Measurements from ENCODE around the gene DEPP1. TPM values are rescaled to one million over a fixed set of nuclear protein-coding genes. Genes with fewer than 3 reads are reported as not detected.

The DEPP1 gene
- polyA plus RNA-seq, 3 donors = not detected

DNA sequence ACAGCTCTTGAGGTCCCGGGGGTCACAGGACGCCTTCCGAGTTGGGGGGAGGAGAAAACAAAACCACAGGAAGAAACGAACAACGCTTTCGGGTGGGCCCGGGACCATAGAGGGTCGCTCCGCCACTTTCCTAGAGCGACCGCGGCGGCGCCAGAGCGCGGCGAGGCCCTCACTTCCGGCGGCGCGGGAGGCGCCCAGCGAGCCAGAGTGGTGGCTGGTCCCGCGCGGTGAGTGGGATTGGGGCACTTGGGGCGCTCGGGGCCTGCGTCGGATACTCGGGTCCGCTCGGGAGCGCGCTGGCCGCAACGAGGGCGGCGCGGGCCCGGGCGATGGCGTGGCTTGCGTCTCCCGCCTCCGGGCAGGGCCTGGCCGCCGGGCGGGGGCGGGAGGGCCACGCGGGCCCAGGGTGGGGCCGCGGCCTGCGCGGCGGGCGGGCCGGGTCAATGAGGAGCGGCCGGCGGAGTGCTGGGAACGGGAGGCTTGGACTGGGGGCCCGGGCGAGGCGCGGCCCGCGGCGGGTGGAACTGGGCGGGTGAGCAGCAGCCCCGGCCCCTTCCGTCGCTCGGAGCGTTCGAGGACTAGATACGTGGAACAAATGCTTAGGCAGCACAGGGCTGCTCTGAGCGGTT, 22.3 kb upstream of the DEPP1 start, which contains the start of gene ZNF22:
TSS of gene ZNF22 (plus strand) at position 172 of the 629 bp plus-strand sequence. CDS start 2,446 bp downstream, outside the sequence.
- peaks cover 3 to 24% of the 10 kb centered on the region in 2 donors for H3K36me3 ChIP-seq (replicated peaks in 1 of 2; ENCODE audit: control insufficient read depth in 1 of 2, insufficient read depth in 2 of 2, low read length in 2 of 2)
- H3K27ac ChIP-seq (ENCODE audit: low read depth in 1 of 2, low read length in 2 of 2) = peak within 1 kb of the TSS; percentile 66 to 81
- H3K4me1 ChIP-seq (ENCODE audit: control insufficient read depth in 1 of 2, insufficient read depth in 2 of 2, low read length in 2 of 2) = peaks cover 21 to 32% of the 10 kb centered on the region in 2 donors
- no peak for TF ChIP-seq CTCF (IDR thresholded peaks at IDR 0.05)
- no peaks in the 10 kb centered on the region for H3K27me3 ChIP-seq (ENCODE audit: control insufficient read depth in 2 of 2, insufficient read depth in 2 of 2, low read length in 2 of 2)
- Mint-ChIP-seq H3K4me1 (peaks cover 45% of the 10 kb centered on the region), H3K4me3 (peak within 1 kb of the TSS; percentile 95 to 97), H3K27ac (peak within 1 kb of the TSS; percentile 80 to 91 (median 90)), H3K36me3 (peaks cover 19 to 21% of the 10 kb centered on the region in 2 donors), H3K27me3 (ENCODE audit: low read depth in 3 of 3) (peaks cover 0 to 6% (median 1%) of the 10 kb centered on the region in 3 donors), H3K9me3 (peaks cover 0 to 5% (median 2%) of the 10 kb centered on the region in 7 donors)
- intact Hi-C loops (cut with micrococcal nuclease) = no loop called here
- peak within 1 kb of the TSS; percentile 78 for H3K9ac ChIP-seq (ENCODE audit: insufficient read depth, low read length, poor library complexity, severe bottlenecking)
- WGBS (ENCODE audit: insufficient coverage) = under 1% methylated on average over 78 of the region's 79 CpGs
- H2AFZ ChIP-seq (ENCODE audit: insufficient read depth, low read depth, low read length, poor library complexity, severe bottlenecking) = peak within 1 kb of the TSS; percentile 95
- peaks cover 11% of the 10 kb centered on the region for H4K20me1 ChIP-seq (ENCODE audit: insufficient read depth, low read length)
- peak within 1 kb of the TSS; percentile 92 for H3K4me2 ChIP-seq (replicated peaks; ENCODE audit: extremely low read depth, low read length, poor library complexity, severe bottlenecking)
- no peaks in the 10 kb centered on the region for H3K9me3 ChIP-seq (replicated peaks in 1 of 2; ENCODE audit: control insufficient read depth in 1 of 2, insufficient read depth in 1 of 2, low read length in 2 of 2)
- peak; percentile 39 to 56 (median 49) for DNase-seq
- peaks cover 39% of the 10 kb centered on the region for H3K79me2 ChIP-seq (ENCODE audit: insufficient read depth, low read length)
- peak within 1 kb of the TSS; percentile 67 to 96 (median 83) for H3K4me3 ChIP-seq (replicated peaks in 1 of 3; ENCODE audit: low read depth in 2 of 3, low read length in 3 of 3)

DNA sequence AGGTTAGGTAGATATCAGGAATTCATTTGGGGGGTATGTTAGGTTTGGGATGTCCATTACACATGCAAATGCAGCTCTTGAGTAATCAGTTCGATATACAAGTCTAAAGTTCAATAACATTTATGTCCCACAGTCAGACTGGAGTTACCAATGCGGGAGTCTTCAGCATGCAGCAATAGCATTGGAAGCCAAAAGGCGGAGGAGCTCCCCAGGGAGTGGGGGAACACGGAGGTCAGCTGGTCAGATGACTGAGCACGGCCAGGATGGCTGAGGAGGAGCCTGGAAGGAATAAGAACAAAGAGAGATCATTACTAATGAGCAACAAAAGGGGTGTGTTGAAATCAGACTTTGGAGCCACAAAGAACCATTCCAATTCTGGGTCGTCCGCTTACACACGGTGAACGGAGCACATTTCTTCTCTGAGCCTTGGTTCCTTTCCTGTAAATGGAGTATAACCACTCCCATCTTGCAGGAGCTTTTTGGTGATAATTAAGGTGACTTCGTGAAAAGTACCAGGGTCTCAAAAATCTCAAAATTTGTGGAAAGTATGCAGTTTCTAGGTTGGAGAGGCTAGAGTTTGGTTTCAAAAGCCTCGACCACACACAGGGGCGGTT, 21.6 kb upstream of the DEPP1 start:
- H3K4me1 Mint-ChIP-seq = peaks cover 47% of the 10 kb centered on the region
- H3K4me3 Mint-ChIP-seq = peak overlapping the region; percentile 95
- peaks cover 19 to 20% of the 10 kb centered on the region in 2 donors for H3K36me3 Mint-ChIP-seq

More for the DNA sequence above, 21.6 kb upstream of the DEPP1 start:
- Histone ChIP-seq H3K4me1 (ENCODE audit: control insufficient read depth in 1 of 2, insufficient read depth in 2 of 2, low read length in 2 of 2) (peaks cover 18 to 34% of the 10 kb centered on the region in 2 donors), H3K36me3 (replicated peaks in 1 of 2; ENCODE audit: control insufficient read depth in 1 of 2, insufficient read depth in 2 of 2, low read length in 2 of 2) (peaks cover 3 to 20% of the 10 kb centered on the region in 2 donors), H3K4me2 (replicated peaks; ENCODE audit: extremely low read depth, low read length, poor library complexity, severe bottlenecking) (peak overlapping the region; percentile 92), H4K20me1 (ENCODE audit: insufficient read depth, low read length) (peaks cover 12% of the 10 kb centered on the region), H3K9ac (ENCODE audit: insufficient read depth, low read length, poor library complexity, severe bottlenecking) (peak overlapping the region; percentile 78), H3K79me2 (ENCODE audit: insufficient read depth, low read length) (peaks cover 39% of the 10 kb centered on the region), H3K27ac (ENCODE audit: low read depth in 1 of 2, low read length in 2 of 2) (peak overlapping the region; percentile 61 to 81), H3K4me3 (replicated peaks in 1 of 3; ENCODE audit: low read depth in 2 of 3, low read length in 3 of 3) (peak overlapping the region; percentile 64 to 96 (median 83)), H2AFZ (ENCODE audit: insufficient read depth, low read depth, low read length, poor library complexity, severe bottlenecking) (peak overlapping the region; percentile 95), H3K27me3 (ENCODE audit: control insufficient read depth in 2 of 2, insufficient read depth in 2 of 2, low read length in 2 of 2) (no peaks in the 10 kb centered on the region), H3K9me3 (replicated peaks in 1 of 2; ENCODE audit: control insufficient read depth in 1 of 2, insufficient read depth in 1 of 2, low read length in 2 of 2) (no peaks in the 10 kb centered on the region)
- DNase-seq = peak; percentile 17 to 53 (median 29)
- Mint-ChIP-seq H3K9me3 (peaks cover 0 to 5% (median 2%) of the 10 kb centered on the region in 7 donors), H3K27ac (peak overlapping the region; percentile 80 to 91 (median 90)), H3K27me3 (ENCODE audit: low read depth in 3 of 3) (peaks cover 0 to 6% (median 1%) of the 10 kb centered on the region in 3 donors)
- intact Hi-C loops (cut with micrococcal nuclease) = no loop called here
- TF ChIP-seq CTCF (IDR thresholded peaks at IDR 0.05) = no peak
- WGBS (ENCODE audit: insufficient coverage) = 20% methylated on average over 6 of the region's 12 CpGs
